Esophagus muscularis mucosa (tissue), 4 donors: ENCODE data around the gene PHYKPL. TPM values are rescaled to one million over a fixed set of nuclear protein-coding genes. Genes with fewer than 3 reads are reported as not detected.

ENCODE experiments used
- DNase-seq: peaks from one replicate; pipeline ENCODE4 v3.0.0-alpha.2; 2017; ENCODE audit errors: extremely low spot score
- H3K27ac ChIP-seq, 4 donors: fragments of 200-600 bp; sonication (generic); replicated peaks in 1 of 4; 1 replicate in 3 of 4; 2 replicates in 1 of 4; pipeline ENCODE4 v1.5.1; 2016 to 2019; ENCODE audit warnings: mild to moderate bottlenecking in 1 of 4
- H3K27me3 ChIP-seq, 4 donors: fragments of 200-600 bp; sonication (generic); one replicate each; pipeline versions ENCODE4 v1.5.1 to v1.6.0; 2016 to 2019
- H3K36me3 ChIP-seq, 4 donors: fragments of 200-600 bp; sonication (generic); one replicate each; pipeline ENCODE4 v1.5.1; 2016 to 2019
- H3K4me1 ChIP-seq, 4 donors: fragments of 200-600 bp; sonication (generic); one replicate each; pipeline ENCODE4 v1.5.1; 2016 to 2019
- H3K4me3 ChIP-seq, 4 donors: fragments of 200-600 bp; sonication (generic); 1 replicate in 2 of 4; 2 replicates in 2 of 4; pipeline ENCODE4 v1.5.1; 2016 to 2019; ENCODE audit warnings: mild to moderate bottlenecking in 4 of 4, moderate library complexity in 1 of 4
- H3K9me3 ChIP-seq, 4 donors: fragments of 200-600 bp; sonication (generic); 1 replicate in 3 of 4; 2 replicates in 1 of 4; pipeline ENCODE4 v1.5.1; 2016 to 2019
- CTCF ChIP-seq, 3 experiments: fragments of 200-600 bp in 2 of 3; fragments of 450-650 bp in 1 of 3; sonication (generic) in 2 of 3; IDR thresholded peaks; one replicate each; pipeline ENCODE4 v1.5.1; 2017 to 2019; ENCODE audit warnings: antibody characterized with exemption in 3 of 3, mild to moderate bottlenecking in 2 of 3, moderate library complexity in 1 of 3
- EP300 ChIP-seq: sonication (generic); formaldehyde crosslinking; IDR thresholded peaks from one replicate; pipeline ENCODE4 v1.6.1; 2017; ENCODE audit warnings: antibody characterized with exemption
- POLR2A ChIP-seq: fragments of 450-650 bp; IDR thresholded peaks from one replicate; pipeline ENCODE4 v1.6.1; 2017; ENCODE audit warnings: antibody characterized with exemption, moderate library complexity, mild to moderate bottlenecking, low read depth
- POLR2AphosphoS5 ChIP-seq, 2 donors: sonication (generic); formaldehyde crosslinking; IDR thresholded peaks; one replicate each; pipeline ENCODE4 v1.6.1; 2017; ENCODE audit warnings: antibody characterized with exemption in 2 of 2
- WGBS: methylation state at CpG from one replicate; pipeline ENCODE4 v1.1.5; 2018; 5-methylcytosine and 5-hydroxymethylcytosine counted together
- intact Hi-C: fragments of 100-400 bp; cut with DNase I; formaldehyde crosslinking; loops from one replicate; pipeline ENCODE4 v1.15.1; 2023
- total RNA-seq, 4 donors: library from RNA; depleted of rRNA; stranded (reverse); fragments of >200 nt; gene quantifications; one replicate each; pipeline versions ENCODE4 v1.1.0 to v1.2.1, GENCODE V29; 2016

Gene PHYKPL
- total RNA-seq, 4 donors from 2014 or later: 27.4 to 45.1 (median 37.5) TPM

DNA sequence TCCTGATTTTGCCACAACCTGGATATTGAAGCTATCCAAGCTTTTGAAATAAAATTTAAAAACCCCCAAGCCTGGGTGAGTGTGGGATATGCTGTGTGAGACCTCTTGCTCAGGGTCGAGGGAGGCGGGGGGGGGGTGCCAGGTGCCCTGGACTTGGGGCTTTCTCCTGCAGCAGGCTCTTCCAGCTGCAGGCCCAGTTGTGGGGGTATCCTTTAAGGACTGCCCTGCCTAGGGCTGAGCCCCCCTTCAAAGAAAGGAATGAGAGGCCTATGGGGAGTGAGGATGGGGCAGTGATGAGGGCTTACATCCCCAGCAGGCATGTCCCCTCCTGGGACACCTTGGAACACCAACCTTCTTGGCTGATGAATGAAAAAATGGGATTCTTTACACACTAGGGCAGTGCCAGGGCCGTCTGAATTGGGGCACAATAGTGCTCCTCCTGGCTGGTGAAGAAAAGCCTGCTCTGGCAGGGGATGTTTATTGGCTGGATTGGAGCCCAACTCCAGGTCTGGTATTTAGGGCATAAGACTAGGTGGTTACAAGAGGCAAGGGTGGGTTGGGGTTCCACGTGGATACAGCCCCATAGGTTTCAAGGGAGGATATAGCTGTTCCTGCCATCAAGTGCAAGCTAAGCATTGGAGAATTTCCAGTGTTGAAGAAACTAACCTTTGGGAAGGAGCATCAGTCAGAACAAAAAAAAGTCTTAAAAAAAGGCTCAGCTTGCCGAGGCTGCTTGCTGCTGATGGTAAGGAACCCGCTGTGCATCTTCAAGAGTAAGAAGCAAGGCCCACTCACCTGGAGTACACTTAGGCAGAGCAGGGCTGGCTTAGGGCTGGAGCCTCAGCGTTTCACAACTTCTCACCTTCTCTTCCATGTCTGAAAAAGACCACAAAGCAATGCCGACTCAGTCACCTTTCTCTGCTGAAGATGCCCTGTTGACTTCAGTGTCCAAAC is 21.2 kb downstream of the PHYKPL start:
- no peaks in the 10 kb centered on the region for H3K27me3 ChIP-seq
- no peaks in the 10 kb centered on the region for H3K9me3 ChIP-seq
- H3K27ac ChIP-seq: no peak overlapping the region
- peaks cover 14 to 37% (median 16%) of the 10 kb centered on the region in 4 donors for H3K4me1 ChIP-seq
- DNase-seq: no peak
- TF ChIP-seq CTCF (IDR thresholded peaks at IDR 0.05): no peak
- TF ChIP-seq EP300: no peak
- no peak for TF ChIP-seq POLR2A
- TF ChIP-seq POLR2AphosphoS5 (IDR thresholded peaks at IDR 0.05): no peak
- intact Hi-C loops: no loop called here
- no peak overlapping the region for H3K4me3 ChIP-seq
- 82% methylated on average over 8 of the region's 8 CpGs for WGBS
- H3K36me3 ChIP-seq: peaks cover 65 to 100% (median 99%) of the 10 kb centered on the region in 4 donors

DNA sequence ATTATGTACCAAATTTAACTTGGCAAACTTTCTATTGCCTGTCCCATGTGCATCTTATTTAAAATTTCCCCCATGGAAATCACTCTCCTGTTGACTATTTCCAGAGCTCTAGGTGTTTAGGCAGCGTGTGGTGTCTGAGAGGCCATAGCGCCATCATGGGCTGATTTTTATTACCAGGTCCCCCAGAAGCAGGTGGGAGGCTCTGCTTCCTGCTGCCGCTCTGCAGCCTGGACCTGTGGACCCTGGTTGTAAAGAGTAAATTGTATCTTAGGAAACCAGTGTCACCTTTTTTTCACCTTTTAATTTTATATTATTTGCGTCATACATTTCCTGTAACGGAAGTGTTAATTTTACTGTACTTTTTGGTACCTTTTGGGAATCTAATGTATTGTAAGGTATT is 21.9 kb downstream of the PHYKPL start:
- Histone ChIP-seq H3K9me3 (no peaks in the 10 kb centered on the region), H3K36me3 (peaks cover 62 to 98% (median 95%) of the 10 kb centered on the region in 4 donors), H3K4me1 (peaks cover 21 to 44% (median 23%) of the 10 kb centered on the region in 4 donors), H3K27ac (no peak overlapping the region), H3K27me3 (no peaks in the 10 kb centered on the region), H3K4me3 (no peak overlapping the region)
- no peak for TF ChIP-seq POLR2A
- intact Hi-C loops: no loop called here
- WGBS: 87% methylated on average over 5 of the region's 5 CpGs
- no peak for DNase-seq

- no peak overlapping the region for H3K4me3 ChIP-seq
- H3K36me3 ChIP-seq: peaks cover 58 to 92% (median 89%) of the 10 kb centered on the region in 4 donors
- TF ChIP-seq POLR2AphosphoS5 (IDR thresholded peaks at IDR 0.05) (no peak), EP300 (no peak), POLR2A (no peak), CTCF (IDR thresholded peaks at IDR 0.05) (no peak)
- no peaks in the 10 kb centered on the region for H3K27me3 ChIP-seq
- intact Hi-C loops: no loop called here
- H3K27ac ChIP-seq: no peak overlapping the region
- DNase-seq: no peak
- H3K4me1 ChIP-seq: peaks cover 23 to 44% (median 26%) of the 10 kb centered on the region in 4 donors
- H3K9me3 ChIP-seq: no peaks in the 10 kb centered on the region
- WGBS: 95% methylated on average over 10 of the region's 18 CpGs
Measured at GRCh38 chr5:178210073-178210535, 22.5 kb downstream of the PHYKPL start.

DNA sequence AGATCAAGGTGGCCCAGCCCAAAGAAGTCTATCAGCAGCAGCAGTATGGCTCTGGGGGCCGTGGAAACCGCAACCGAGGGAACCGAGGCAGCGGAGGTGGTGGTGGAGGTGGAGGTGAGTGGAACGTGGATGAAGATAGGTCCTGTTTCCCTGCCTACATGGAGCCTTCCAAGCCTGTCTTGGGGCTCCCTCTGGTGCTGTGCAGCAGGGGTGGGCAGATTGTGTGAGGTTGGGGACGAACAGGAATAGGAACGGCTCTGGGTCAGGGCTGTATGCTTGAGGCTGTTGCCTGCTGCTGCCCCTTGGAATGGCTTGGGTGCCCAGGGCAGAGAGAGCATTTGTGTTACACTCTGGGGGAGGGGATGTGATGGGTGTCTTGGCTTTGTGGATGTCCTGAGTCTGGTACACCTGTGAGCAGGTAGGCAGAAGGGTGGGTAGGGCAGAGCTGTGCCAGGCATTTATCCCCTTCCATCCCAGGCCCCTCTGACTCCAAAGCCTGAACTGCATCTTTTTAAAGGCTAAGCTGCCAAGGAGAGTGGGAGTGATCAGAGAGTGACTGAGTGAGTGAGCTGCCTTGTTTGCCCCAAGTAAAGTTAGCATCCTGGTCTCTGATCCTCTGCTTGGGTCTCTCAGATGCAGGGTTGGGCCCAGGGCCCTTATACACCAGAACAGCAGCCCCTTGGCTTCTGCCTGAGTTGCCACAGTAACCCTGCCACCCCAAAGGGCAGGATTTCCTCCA is 23.1 kb downstream of the PHYKPL start:
- no peaks in the 10 kb centered on the region for H3K27me3 ChIP-seq
- no peaks in the 10 kb centered on the region for H3K9me3 ChIP-seq
- WGBS: 75% methylated on average over 8 of the region's 8 CpGs
- TF ChIP-seq EP300: no peak
- no peak for TF ChIP-seq CTCF (IDR thresholded peaks at IDR 0.05)
- TF ChIP-seq POLR2A: no peak
- TF ChIP-seq POLR2AphosphoS5 (IDR thresholded peaks at IDR 0.05): no peak
- peaks cover 23 to 40% (median 26%) of the 10 kb centered on the region in 4 donors for H3K4me1 ChIP-seq
- intact Hi-C loops: no loop called here
- no peak overlapping the region for H3K4me3 ChIP-seq
- no peak overlapping the region for H3K27ac ChIP-seq
- H3K36me3 ChIP-seq: peaks cover 55 to 86% (median 83%) of the 10 kb centered on the region in 4 donors
- no peak for DNase-seq
